Fibroblast of skin of back (primary cell): ENCODE measurements around the gene CLEC1A.

Source experiments
- DNase-seq: peaks from one replicate; pipeline ENCODE4 v3.0.0-alpha.2; 2013

The CLEC1A gene

DNA sequence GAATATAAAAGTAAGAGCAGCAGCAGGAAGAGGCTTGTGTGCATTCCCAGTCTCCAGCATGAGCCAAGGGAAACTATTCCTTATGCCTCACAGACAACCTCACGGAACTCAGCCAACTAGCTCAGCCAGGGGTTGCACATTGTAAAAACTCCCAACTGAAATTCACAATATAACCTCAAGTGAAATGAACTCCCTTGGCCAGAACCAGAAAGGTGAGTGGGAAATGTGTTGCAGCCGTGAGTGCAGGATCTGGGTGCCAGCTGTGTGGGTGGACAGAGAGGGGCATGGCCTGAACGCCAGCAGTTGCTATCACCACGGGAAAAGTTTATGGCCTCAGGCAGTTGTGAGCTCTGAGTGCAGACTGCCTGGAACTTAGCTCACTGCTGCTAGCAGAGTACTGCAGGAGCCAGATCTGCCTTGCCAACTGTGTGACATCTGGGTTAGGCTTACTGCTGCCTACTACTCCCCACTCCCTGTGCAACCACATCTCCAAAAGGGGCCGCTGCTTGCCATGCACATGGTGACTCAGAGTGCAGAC is 2.3 kb upstream of the CLEC1A start:
- DNase-seq: peak; percentile 10

DNA sequence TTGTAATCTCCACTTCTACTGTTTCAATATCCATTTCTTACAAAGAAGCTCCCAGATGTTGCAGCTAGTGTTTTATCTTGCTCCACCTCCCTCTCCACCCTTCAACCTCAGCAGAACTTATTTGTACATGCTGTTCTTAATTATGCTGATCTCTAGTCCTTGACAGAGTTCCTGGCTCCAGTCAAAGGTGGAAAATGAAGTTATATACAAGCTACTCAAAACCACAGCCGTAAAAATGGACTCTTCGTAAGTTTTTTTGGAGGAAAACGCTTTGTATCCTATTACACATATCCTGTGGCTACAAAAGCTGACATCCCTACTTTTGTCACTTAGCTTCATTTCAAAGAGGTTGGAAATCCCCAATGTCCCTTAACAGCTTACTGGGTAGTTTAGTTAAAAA is 1.3 kb downstream of the CLEC1A start:
- DNase-seq: no peak

DNA sequence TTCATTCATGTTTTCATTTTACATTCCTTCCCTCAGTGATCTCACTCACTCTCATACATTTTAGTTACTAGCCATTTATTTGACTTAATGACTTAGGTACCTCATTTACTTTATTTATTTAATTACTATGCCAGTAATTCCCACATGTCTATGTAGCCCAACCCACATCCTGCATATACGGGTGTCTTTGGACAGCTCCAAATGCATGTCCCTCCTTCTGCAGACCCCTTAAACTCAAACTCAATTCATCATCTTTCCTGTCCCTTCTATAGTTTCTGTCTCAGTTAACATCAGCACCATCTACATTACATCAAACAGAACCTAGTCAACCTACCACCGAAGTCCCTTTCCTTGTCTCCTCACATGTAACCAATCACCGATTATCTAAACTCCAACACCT is 2.8 kb downstream of the CLEC1A start:
- no peak for DNase-seq

DNA sequence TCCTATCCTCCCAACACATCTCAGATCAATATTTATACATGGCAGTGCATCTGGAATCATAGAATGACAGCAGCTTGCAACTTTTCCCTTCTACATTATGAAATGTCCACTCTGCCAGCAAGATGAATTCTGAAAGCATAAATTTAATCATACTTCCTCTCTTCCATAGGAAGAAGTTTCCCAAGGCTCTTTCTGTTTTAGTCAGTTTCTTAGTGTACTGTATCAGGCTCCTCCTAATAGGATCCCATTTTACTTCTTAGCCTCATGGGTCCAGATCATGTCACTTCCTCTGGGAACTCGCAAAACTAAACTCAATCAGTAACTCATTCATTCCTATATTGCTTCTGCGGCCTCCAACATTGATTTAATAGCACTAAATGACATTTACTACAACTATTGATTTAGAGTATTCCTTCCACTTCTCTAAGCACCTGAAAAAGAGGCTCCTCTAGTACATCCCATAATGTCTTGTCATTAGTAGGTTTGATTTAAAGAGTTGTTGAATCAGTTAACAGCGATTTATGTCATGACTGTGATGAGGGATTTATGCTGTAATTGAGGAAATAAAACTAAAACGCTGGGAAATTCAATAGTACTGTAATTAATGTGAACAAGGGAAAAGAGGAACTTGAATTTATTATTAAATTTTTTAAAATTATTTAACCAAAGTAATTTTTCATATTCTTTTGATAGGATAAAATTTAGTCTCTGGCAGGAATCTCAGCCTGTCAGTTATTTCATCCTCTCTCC is 4.0 kb downstream of the CLEC1A start:
- no peak for DNase-seq

DNA sequence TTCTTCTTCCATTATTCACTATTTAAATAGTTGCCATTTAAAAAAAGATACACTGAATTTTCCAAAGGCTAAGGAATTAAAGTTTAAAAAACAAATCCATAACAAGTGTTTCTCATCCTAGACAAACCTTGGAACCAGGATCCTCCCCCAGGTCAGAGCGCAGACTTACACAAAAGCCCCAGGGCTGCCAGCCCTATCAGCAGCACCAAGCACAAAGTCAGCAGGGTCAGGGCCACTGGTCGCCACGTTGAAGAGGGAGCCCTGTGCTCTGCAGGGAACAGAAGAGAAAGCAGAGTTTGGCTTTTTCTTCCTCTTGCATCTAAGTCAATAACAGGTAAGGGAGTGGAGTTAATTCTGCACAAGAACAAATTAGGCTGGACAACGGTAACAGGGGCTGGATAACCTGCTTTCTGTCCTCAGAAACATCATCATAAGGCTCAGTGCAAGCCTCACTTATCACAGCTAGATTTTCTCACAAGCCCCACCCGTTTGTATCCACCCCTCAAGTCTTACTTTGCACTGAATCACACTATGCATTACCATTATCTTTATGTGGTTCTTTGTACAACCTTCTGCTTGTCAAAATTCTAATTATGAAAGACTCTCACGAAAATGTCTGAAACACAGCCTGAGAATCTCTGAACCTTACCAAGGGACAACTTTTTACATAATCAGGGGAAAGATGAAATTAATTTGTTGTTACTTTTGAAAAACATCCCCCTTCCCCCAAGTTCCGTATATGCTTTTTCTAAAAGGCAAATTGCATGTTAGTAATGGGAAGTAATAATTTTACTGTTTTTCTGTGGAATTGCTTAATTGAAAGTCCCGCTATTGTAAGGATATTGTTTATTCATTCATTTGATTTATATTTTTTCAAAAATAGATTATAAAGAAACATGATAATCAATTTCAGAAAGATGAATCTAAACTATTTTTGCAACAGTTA is 9.6 kb downstream of the CLEC1A start:
- no peak for DNase-seq

DNA sequence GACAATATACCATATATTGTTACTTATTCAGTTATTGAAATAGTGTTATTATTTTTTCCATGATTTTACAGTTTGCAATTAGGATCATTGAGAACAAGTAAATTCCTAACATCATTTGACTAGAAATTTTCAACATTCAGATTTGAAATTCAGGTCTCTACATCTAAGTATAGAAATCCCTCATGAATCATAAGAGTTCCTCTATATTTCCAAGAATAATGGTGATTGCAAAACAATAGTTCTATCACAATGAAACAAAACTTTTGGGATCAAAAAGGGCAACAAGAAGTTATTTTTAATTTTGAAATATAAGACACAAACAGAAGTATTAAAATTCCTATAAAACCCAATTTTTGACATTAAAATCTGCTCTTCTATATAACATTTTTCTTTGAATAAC is 10.8 kb downstream of the CLEC1A start:
- DNase-seq: no peak

DNA sequence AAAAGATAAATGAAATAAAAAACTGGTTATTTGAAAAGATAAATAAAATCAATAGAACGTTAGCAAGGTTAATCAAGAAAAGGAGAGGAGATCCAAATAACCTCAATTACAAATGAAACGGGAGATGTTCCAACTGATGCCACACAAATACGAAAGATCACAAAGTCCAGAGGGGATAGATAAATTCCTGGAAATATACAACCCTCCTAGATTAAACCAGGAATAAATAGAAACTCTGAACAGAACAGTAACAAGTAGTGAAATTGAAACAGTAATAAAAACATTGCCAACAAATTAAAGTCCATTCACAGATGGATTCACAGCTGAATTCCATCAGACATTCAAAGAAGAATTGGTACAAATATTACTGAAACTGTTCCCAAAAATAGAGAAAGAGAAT is 12.4 kb downstream of the CLEC1A start:
- DNase-seq: no peak

DNA sequence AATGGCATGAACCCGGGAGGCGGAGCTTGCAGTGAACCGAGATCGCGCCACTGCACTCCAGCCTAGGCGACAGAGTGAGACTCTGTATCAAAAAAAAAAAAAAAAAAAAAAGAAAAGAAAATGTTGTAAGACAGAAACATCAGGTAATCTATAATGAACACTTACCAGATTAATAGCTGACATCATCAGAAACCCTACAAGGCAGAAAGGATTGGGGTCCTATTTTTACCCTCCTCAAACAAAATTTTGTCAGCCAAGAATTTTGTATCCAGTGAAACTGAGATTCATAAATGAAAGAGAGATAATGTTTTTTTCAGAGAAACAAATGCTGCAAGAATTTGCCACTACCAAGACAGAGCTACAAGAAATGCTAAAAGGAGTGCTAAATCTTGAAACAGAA is 14.1 kb downstream of the CLEC1A start:
- no peak for DNase-seq

DNA sequence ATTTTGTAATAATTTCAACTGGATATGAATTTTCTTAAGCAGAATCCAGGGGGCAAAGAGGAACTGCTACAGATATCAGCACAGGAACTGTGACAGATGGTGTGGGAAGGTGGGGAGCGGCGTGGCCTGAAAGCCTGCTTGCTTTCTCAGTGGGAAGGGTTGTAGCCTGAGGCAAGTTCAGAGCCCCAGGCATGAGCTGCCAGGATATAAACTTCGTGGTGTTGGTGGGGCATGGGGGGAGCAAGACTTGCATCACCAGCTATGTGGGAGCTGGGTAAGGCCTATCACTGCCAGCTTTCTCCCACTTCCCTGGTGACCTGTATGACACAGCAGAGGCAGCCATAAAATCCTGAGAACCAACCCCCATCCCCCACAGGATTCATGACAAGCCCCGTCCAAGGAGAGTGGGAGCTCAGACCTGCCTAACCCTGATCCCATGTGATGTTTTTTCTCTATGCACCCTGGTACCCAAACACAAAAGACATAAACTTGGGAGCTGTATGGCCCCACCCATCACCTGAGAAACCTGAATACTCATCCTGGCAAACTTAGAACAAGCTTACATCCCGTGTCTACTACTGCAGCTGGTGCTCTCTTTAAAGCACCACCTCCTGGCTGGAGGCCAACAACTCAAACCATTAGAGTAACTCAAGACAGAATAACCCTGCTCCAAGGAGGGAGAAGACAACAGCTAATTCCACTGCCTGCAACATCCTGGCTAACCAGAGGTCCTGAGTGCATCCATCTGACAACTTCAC is 16.5 kb downstream of the CLEC1A start:
- no peak for DNase-seq

DNA sequence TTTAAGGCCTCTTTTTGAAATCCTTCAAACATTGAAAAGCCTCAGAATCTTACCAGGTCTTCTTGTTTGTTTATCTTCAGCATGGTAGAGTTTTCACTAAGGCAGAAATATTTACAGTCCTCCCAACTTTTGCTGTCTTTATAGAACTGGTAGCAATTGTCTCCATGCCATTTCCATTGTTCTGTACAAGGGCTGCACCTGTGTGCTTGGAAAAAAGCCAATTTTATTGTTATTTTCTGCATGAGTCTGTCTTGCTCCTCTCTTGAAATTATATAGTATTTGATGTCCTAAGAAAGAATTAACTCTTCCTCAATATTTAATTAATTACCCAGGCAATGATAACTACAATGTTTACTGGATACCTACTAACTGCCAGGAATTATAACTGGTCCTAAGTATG is 23.3 kb downstream of the CLEC1A start:
- DNase-seq: no peak

DNA sequence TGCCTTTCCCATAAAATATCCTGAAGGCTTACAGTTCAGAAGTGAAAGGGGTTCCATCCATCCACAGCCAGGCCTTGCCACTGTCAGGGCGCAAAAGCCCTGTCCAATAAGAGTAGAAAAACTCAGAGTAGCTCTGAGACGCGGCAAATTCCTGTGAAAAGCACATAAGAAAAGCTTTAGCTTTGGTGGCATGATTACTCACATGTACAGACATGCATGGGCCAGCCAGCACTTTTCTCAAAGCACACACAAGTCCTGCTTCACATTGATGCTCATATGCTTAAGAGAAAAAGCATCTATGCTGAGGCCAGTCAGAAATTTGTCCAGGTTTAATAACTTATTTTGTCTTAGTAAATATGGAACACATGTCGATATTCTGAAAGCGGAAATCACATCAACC is 25.5 kb downstream of the CLEC1A start:
- no peak for DNase-seq

DNA sequence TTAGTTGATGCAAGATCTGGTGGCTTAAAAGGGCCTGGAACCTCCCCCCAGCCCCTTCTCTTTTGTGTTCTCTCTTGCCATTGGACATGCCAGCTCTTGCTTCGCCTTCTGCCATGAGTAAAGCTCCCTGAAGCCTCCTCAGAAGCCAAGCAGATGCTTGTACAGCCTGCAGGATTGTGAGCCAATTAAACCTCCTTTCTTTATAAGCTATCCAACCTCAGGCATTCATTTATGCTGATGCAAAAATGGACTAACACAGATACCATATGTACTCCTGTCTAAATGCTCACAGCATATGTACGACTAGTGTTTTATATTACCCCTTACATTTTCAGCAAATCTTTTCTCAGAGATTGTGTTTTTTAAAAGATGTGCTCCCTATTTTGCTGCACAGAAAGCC is 26.7 kb downstream of the CLEC1A start:
- DNase-seq: no peak

DNA sequence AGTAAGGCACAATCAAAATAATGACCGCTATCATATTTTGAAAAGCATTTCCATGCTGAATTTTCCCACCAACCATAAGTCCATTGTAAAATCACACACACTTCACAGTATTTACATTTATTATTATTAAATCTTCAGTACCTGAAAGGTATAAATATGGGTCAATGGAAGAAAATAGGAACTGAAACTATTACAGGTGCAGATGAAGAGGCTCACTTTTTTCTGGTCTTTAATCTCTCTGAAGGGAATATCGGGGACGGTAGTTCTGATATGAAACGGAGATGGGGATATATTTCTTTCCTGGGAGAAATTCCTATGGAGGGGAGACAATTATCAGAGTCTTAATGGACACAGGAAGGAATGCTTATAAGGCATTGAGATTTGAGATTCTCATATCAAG is 28.4 kb downstream of the CLEC1A start:
- no peak for DNase-seq

DNA sequence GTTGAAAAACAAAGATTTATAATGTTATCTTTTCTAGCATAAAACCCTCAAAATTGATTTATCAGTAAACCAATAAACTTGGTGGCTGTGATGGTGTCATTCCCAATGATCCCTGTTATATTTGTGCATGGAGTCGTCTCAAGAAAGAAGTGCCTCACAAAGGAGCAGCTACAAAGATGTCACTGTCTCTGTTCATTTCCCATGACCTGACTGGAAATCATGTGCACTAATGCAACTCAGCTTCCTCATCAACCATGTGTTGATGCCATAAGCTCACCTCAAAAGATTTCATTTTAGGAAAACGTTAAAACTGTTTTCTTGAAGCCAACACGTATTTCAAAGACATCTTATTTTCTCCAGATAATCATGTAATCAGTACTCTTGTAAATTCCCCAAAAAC is 28.8 kb downstream of the CLEC1A start:
- DNase-seq: no peak

DNA sequence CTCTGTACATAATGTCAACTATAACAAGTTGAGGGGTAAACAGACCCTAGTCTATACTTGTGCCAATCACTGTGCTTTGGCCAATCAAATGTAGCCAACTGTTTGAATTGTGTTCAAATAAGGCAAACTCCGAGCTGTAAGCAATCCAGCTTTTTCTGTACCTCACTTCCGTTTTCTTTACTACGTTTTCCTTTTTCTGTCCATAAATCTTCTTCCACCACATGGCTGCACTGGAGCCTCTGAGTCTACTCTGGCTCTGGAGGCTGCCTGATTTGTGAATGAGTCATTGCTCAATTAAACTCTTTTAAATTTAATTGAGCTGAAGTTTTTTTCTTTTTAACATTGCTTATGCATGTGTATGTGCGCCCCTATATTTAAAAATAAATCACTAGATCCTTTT is 29.7 kb downstream of the CLEC1A start:
- DNase-seq: peak; percentile 4

DNA sequence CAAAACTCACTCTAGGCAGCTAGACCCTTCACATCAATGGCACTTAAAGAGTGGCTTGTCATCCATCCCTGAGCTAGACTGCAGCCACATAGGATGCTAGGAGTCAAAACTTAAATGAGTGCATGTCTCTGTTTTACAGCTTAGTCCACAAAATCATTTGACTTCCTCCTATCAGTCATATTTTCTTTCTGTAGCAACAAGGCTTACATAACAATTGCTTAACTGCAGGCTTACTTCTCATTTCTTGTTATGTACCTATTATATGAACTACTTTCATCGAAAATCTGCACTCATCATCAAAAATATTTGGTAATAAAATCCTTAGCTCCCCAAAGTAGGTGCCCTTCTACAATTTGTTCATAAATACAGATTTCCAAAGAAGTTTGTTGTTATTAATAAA is 30.1 kb downstream of the CLEC1A start:
- no peak for DNase-seq

DNA sequence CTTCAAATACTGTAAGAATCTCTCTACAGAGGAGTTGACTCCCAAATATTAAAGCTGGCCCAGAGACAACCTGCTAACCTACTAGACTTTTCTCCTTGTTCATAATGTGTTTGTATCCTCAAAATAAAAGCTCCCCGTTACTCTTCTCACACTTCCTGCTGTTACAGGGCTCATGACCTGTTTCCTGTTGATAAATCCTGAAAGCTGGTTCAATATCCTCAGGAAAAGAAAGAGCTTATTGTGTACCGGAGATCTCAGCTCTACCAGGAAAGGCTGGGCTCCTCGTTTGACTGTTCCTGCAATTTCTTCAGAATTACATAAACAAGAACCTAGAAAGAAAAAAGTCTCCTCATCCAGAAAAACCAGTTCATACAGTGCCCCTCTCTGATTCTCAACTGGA is 30.8 kb downstream of the CLEC1A start:
- no peak for DNase-seq

DNA sequence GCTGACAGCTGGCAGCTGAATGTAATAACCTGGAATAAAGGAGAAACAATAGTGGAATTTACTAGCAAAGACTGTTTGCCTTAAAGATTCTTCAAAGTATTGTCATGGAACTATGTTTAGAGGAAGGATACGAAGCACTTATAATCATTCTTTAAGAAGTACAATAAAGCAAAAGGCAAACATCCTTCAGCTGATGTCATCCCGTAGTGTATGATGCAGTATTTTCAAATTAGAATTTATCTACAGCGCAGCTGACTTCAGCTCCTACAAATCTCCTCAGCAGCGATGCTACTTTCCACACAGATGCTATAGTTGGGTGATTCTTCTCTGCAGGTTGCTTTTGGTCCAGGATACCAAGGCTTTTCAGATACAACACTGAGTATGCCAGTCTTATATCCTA is 31.5 kb downstream of the CLEC1A start:
- no peak for DNase-seq

DNA sequence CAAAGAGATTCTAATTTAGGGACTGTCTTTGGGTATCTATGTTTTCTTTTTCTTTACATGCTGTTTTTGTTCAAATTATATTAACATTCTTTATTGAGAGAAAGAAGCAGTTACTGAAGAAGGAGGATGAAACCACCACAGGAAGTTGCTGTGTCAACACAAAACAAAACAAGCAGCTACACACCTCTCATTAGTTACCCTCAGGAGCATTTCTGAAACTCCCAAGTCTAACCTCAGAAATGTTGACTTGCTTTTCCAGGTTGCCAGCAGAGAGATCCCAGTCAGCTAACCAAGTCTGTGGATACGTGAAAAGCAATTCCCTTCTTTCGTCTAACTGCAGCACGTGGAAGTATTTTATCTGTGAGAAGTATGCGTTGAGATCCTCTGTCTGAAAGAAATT is 33.5 kb downstream of the CLEC1A start:
- no peak for DNase-seq

DNA sequence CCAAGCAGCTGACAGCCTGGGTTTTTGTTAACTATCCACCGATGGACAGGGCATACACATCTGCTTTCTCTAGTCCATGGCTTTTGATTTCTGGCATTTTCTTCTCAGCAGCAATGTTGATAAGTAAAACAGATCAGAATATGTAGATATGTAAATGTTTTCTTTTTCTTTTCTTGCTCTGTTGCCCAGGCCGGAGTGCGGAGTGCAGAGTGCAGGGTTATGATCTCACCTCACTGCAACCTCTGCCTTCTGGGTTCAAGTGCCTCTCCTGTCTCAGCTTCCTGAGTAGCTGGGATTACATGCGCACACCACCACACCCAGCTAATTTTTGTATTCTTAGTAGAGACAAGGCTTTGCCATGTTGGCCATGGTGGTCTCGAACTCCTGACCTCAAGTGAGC is 40.4 kb downstream of the CLEC1A start:
- DNase-seq: no peak

DNA sequence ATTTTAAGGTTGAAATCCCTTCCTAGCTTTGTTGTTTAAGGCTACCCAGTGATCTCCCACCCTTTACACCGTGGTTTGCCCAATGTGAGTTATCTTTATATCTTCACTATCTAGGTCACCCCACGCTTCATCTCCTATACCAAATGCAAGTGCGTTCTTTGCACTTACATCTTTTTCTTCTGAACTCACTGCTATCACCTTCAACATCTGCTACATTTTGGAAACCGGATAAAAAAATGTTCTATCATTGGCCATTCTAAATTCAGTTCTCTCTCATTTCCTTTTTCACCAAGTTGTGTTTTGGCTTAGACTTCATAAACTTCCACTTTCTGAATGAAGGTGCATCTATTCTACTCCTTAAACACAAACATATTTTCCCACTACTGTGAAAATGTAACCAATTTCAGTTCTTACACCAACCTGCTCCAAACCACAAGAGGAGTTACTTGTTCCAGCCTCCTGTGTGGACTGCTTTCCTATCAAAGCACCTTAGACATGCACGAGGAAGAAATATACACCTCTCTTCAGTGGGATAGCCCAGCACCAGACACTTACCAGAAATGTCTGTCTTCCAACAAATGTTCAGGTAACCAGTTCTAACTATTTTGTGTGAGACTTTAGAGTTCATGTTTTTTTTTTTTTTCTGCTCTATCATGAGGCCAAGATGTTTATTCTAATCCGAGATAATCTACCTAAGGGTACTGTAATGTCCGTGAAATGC is 46.4 kb downstream of the CLEC1A start:
- no peak for DNase-seq

DNA sequence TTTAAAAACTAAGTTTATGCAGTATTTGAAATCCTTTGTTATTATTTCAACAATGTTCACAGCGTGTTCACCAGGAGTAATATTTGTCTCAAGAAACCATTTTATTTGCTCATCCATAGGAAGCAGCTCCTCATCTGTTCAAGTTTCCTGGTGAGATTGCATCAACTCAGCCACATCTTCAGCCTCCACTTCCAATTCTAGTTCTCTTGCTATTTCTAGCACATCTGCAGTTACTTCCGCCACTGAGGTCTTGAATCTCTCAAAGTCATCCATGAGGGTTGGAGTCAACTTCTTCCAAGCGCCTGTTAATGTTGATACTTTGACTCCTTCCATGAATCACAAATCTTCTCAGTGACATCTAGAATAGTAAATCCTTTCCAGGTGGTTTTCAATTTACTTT is 50.3 kb downstream of the CLEC1A start:
- no peak for DNase-seq
